Measurements from ENCODE around the gene KRTAP2-4.
"Not testable (repeated sequence)": the region's sequence is repeated elsewhere in the genome, so short reads cannot be mapped to it uniquely, and the experiment has no call there.

KRTAP2-4 gene

DNA sequence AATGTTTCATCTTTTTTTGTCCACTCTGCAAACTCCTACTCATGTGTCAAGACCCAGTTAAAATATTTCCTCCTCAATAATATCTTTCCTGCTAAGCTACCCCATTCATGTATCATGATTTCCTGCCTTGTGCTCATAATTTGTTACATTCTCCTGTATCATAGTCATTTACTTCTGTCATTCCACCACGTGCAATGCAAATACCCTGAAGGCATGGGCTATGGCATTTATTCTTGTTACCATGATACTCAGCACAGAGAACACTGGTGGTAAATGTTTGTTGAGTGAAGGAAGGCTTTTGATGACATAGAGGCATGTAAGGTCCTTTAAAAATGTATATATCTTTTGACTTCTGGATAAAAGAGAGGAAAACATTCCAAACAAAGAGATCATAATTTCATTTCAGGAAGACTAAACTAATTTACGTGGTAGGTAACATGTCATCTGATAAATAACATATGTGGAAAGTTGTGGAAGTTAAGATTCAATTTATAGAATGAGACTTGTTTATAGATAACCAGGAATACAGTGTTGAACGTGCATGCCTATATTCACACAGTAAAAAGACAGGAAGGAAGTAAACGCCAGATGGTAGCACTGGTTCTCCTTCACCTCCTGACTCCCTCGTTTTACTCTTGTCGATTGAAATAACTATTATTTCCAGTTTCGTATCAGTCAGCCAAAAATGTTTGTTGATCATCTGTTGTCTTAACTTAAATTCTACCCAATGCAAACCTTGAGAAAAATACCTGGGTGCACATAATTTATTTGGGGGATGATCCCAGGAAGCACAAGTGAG, 34.2 kb upstream of the KRTAP2-4 start:
- not testable (repeated sequence) for H3K9ac ChIP-seq (ENCODE audit: low read length in 5 of 5); H3K4me3 ChIP-seq (ENCODE audit: low read depth in 1 of 5, low read length in 5 of 5); H3K27ac ChIP-seq (ENCODE audit: low read depth, low read length); H3K9me3 ChIP-seq (ENCODE audit: control insufficient read depth in 5 of 5, low read length in 5 of 5); H3K4me1 ChIP-seq (ENCODE audit: control insufficient read depth in 5 of 5, insufficient read depth in 5 of 5, low read length in 5 of 5); H3K36me3 ChIP-seq (ENCODE audit: control insufficient read depth in 5 of 5, insufficient read depth in 5 of 5, low read length in 5 of 5); H3K27me3 ChIP-seq (ENCODE audit: control insufficient read depth in 5 of 5, insufficient read depth in 4 of 5, low read length in 5 of 5)

- Histone ChIP-seq H3K36me3 (ENCODE audit: control insufficient read depth in 5 of 5, insufficient read depth in 5 of 5, low read length in 5 of 5) (no peaks in the 10 kb centered on the region), H3K4me1 (ENCODE audit: control insufficient read depth in 5 of 5, insufficient read depth in 5 of 5, low read length in 5 of 5) (no peaks in the 10 kb centered on the region), H3K27me3 (ENCODE audit: control insufficient read depth in 5 of 5, insufficient read depth in 4 of 5, low read length in 5 of 5) (peaks cover 0 to 2% (median 0%) of the 10 kb centered on the region in 5 donors), H3K4me3 (ENCODE audit: low read depth in 1 of 5, low read length in 5 of 5) (no peak overlapping the region), H3K9ac (ENCODE audit: low read length in 5 of 5) (no peak overlapping the region), H3K9me3 (ENCODE audit: control insufficient read depth in 5 of 5, low read length in 5 of 5) (no peaks in the 10 kb centered on the region), H3K27ac (ENCODE audit: low read depth, low read length) (no peak overlapping the region)
Observed at GRCh38 chr17:41098481-41098880, 32.8 kb upstream of the KRTAP2-4 start.

DNA sequence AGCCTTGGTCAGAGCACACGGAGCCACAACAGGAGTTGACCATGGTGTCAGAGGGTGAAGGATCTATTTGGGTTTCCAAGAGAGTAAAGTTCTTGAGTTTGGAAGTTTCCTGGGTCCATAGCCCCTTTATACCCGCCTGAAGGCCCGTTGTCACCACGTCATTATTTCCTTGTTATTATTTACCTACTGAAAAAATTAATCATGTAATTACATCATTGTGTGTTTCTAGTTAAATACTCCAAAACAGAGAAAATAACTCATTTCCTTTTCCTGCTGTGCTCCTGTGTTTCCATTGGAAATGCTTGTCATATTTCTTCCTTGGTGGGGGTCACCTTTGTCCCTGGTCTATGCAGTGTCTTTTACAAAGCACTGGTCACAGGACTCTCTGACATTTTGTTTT, 32.4 kb upstream of the KRTAP2-4 start, which contains the start of gene KRTAP4-8:
Gene KRTAP4-8 (minus strand): TSS at position 101 of the 400 bp plus-strand sequence. CDS start 58 bp downstream, at position 43.
- no peak within 1 kb of the TSS for H3K4me3 ChIP-seq (ENCODE audit: low read depth in 1 of 5, low read length in 5 of 5)
- no peaks in the 10 kb centered on the region for H3K9me3 ChIP-seq (ENCODE audit: control insufficient read depth in 5 of 5, low read length in 5 of 5)
- H3K27me3 ChIP-seq (ENCODE audit: control insufficient read depth in 5 of 5, insufficient read depth in 4 of 5, low read length in 5 of 5): peaks cover 0 to 2% (median 0%) of the 10 kb centered on the region in 5 donors

DNA sequence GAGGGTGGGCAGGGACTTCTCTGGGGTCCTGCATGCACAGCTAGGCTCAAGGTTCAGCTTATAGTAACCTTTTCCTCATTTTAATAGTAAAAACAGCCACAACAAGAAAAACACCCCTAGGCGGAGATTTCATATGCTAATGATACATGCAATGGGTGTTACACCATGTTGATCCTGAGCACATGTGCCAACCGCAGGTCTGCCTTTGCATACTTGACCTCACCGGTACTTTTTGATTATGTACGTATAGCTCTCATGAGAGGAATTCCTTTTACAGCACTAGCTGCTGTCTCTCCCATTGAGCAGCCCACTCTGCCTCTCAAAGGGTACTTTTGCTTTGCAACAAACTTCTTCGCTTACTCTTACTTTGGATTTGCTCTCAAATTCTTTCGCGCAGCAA, 30.4 kb upstream of the KRTAP2-4 start:
- H3K36me3 ChIP-seq (ENCODE audit: control insufficient read depth in 5 of 5, insufficient read depth in 5 of 5, low read length in 5 of 5): no peaks in the 10 kb centered on the region
- no peak overlapping the region for H3K9ac ChIP-seq (ENCODE audit: low read length in 5 of 5)
- no peak overlapping the region for H3K27ac ChIP-seq (ENCODE audit: low read depth, low read length)
- no peak overlapping the region for H3K4me3 ChIP-seq (ENCODE audit: low read depth in 1 of 5, low read length in 5 of 5)
- no peaks in the 10 kb centered on the region for H3K9me3 ChIP-seq (ENCODE audit: control insufficient read depth in 5 of 5, low read length in 5 of 5)
- H3K27me3 ChIP-seq (ENCODE audit: control insufficient read depth in 5 of 5, insufficient read depth in 4 of 5, low read length in 5 of 5): peaks cover 0 to 2% (median 0%) of the 10 kb centered on the region in 5 donors
- no peaks in the 10 kb centered on the region for H3K4me1 ChIP-seq (ENCODE audit: control insufficient read depth in 5 of 5, insufficient read depth in 5 of 5, low read length in 5 of 5)

More for the DNA sequence above, 32.4 kb upstream of the KRTAP2-4 start, which contains the start of gene KRTAP4-8:
- H3K27ac ChIP-seq (ENCODE audit: low read depth, low read length): no peak within 1 kb of the TSS
- no peaks in the 10 kb centered on the region for H3K36me3 ChIP-seq (ENCODE audit: control insufficient read depth in 5 of 5, insufficient read depth in 5 of 5, low read length in 5 of 5)
- no peak within 1 kb of the TSS for H3K9ac ChIP-seq (ENCODE audit: low read length in 5 of 5)
- no peaks in the 10 kb centered on the region for H3K4me1 ChIP-seq (ENCODE audit: control insufficient read depth in 5 of 5, insufficient read depth in 5 of 5, low read length in 5 of 5)

- not testable (repeated sequence) for H3K9me3 ChIP-seq (ENCODE audit: control insufficient read depth in 5 of 5, low read length in 5 of 5); H3K9ac ChIP-seq (ENCODE audit: low read length in 5 of 5); H3K27me3 ChIP-seq (ENCODE audit: control insufficient read depth in 5 of 5, insufficient read depth in 4 of 5, low read length in 5 of 5); H3K27ac ChIP-seq (ENCODE audit: low read depth, low read length); H3K36me3 ChIP-seq (ENCODE audit: control insufficient read depth in 5 of 5, insufficient read depth in 5 of 5, low read length in 5 of 5); H3K4me1 ChIP-seq (ENCODE audit: control insufficient read depth in 5 of 5, insufficient read depth in 5 of 5, low read length in 5 of 5); H3K4me3 ChIP-seq (ENCODE audit: low read depth in 1 of 5, low read length in 5 of 5)
Observed at GRCh38 chr17:41088760-41089352, 23.2 kb upstream of the KRTAP2-4 start.

DNA sequence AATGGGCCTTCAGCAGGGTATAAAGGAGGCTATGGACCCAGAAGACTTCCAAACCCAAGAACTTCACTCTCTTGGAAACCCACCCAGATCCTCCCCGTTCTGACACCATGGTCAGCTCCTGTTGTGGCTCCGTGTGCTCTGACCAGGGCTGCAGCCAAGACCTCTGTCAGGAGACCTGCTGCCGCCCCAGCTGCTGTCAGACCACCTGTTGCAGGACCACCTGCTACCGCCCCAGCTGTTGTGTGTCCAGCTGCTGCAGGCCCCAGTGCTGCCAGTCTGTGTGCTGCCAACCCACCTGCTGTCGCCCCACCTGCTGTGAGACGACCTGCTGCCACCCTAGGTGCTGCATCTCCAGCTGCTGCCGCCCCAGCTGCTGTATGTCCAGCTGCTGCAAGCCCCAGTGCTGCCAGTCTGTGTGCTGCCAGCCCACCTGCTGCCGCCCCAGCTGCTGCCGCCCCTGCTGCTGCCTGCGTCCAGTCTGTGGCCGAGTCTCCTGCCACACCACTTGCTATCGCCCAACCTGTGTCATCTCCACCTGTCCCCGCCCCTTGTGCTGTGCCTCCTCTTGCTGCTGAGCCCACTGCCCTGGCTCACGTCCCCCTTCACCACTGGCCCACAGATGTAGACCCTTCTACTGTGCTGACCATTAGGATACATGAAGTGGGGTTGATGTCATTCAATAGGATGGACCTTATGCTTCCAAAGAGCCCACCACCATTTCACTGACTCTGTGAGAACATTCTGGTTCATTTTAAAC, 18.6 kb upstream of the KRTAP2-4 start, which contains the start of gene KRTAP4-7:
Gene KRTAP4-7 (plus strand): TSS at position 51 of the 757 bp plus-strand sequence. CDS start 57 bp downstream, at position 108.
- H3K4me3 ChIP-seq (ENCODE audit: low read depth in 1 of 5, low read length in 5 of 5); H3K27me3 ChIP-seq (ENCODE audit: control insufficient read depth in 5 of 5, insufficient read depth in 4 of 5, low read length in 5 of 5); H3K4me1 ChIP-seq (ENCODE audit: control insufficient read depth in 5 of 5, insufficient read depth in 5 of 5, low read length in 5 of 5); H3K9me3 ChIP-seq (ENCODE audit: control insufficient read depth in 5 of 5, low read length in 5 of 5); H3K36me3 ChIP-seq (ENCODE audit: control insufficient read depth in 5 of 5, insufficient read depth in 5 of 5, low read length in 5 of 5); H3K9ac ChIP-seq (ENCODE audit: low read length in 5 of 5); H3K27ac ChIP-seq (ENCODE audit: low read depth, low read length): not testable (repeated sequence)

DNA sequence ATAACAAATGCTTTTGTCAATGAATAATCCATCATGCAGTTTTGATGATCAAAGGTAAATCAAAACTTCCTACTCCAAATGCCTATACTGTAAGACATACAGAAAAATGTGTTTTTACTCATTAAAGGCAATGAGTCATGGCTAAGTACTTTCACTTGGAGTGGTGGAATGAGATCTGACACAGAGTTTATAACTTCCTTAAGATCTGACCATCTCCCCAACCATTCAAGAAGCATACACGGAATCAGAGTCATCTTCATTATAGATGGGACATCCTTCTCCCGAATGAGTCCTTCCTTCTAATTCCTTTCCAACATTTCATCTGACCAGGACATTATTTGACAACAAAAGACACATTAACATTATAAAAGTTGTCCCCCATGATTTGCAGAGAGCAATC, 17.7 kb upstream of the KRTAP2-4 start:
- not testable (repeated sequence) for H3K4me3 ChIP-seq (ENCODE audit: low read depth in 1 of 5, low read length in 5 of 5)

GRCh38 chr17:41082626-41083025, 16.9 kb upstream of the KRTAP2-4 start:
- no peaks in the 10 kb centered on the region for H3K36me3 ChIP-seq (ENCODE audit: control insufficient read depth in 5 of 5, insufficient read depth in 5 of 5, low read length in 5 of 5)
- no peaks in the 10 kb centered on the region for H3K27me3 ChIP-seq (ENCODE audit: control insufficient read depth in 5 of 5, insufficient read depth in 4 of 5, low read length in 5 of 5)
- no peaks in the 10 kb centered on the region for H3K4me1 ChIP-seq (ENCODE audit: control insufficient read depth in 5 of 5, insufficient read depth in 5 of 5, low read length in 5 of 5)
- H3K9me3 ChIP-seq (ENCODE audit: control insufficient read depth in 5 of 5, low read length in 5 of 5): no peaks in the 10 kb centered on the region
- H3K9ac ChIP-seq (ENCODE audit: low read length in 5 of 5): no peak overlapping the region
- H3K27ac ChIP-seq (ENCODE audit: low read depth, low read length): no peak overlapping the region
- H3K4me3 ChIP-seq (ENCODE audit: low read depth in 1 of 5, low read length in 5 of 5): no peak overlapping the region

More for the DNA sequence above, 17.7 kb upstream of the KRTAP2-4 start:
- H3K27ac ChIP-seq (ENCODE audit: low read depth, low read length); H3K27me3 ChIP-seq (ENCODE audit: control insufficient read depth in 5 of 5, insufficient read depth in 4 of 5, low read length in 5 of 5); H3K36me3 ChIP-seq (ENCODE audit: control insufficient read depth in 5 of 5, insufficient read depth in 5 of 5, low read length in 5 of 5); H3K9me3 ChIP-seq (ENCODE audit: control insufficient read depth in 5 of 5, low read length in 5 of 5); H3K9ac ChIP-seq (ENCODE audit: low read length in 5 of 5); H3K4me1 ChIP-seq (ENCODE audit: control insufficient read depth in 5 of 5, insufficient read depth in 5 of 5, low read length in 5 of 5): not testable (repeated sequence)

- no peak overlapping the region for H3K9ac ChIP-seq (ENCODE audit: low read length in 5 of 5)
- no peaks in the 10 kb centered on the region for H3K27me3 ChIP-seq (ENCODE audit: control insufficient read depth in 5 of 5, insufficient read depth in 4 of 5, low read length in 5 of 5)
- H3K27ac ChIP-seq (ENCODE audit: low read depth, low read length): no peak overlapping the region
- H3K4me1 ChIP-seq (ENCODE audit: control insufficient read depth in 5 of 5, insufficient read depth in 5 of 5, low read length in 5 of 5): no peaks in the 10 kb centered on the region
- no peaks in the 10 kb centered on the region for H3K9me3 ChIP-seq (ENCODE audit: control insufficient read depth in 5 of 5, low read length in 5 of 5)
- H3K4me3 ChIP-seq (ENCODE audit: low read depth in 1 of 5, low read length in 5 of 5): no peak overlapping the region
- H3K36me3 ChIP-seq (ENCODE audit: control insufficient read depth in 5 of 5, insufficient read depth in 5 of 5, low read length in 5 of 5): no peaks in the 10 kb centered on the region
Observed at GRCh38 chr17:41076788-41077187, 11.1 kb upstream of the KRTAP2-4 start.

GRCh38 chr17:41073676-41074075, 8.0 kb upstream of the KRTAP2-4 start:
- no peaks in the 10 kb centered on the region for H3K9me3 ChIP-seq (ENCODE audit: control insufficient read depth in 5 of 5, low read length in 5 of 5)
- H3K4me3 ChIP-seq (ENCODE audit: low read depth in 1 of 5, low read length in 5 of 5): no peak overlapping the region
- no peaks in the 10 kb centered on the region for H3K27me3 ChIP-seq (ENCODE audit: control insufficient read depth in 5 of 5, insufficient read depth in 4 of 5, low read length in 5 of 5)
- no peak overlapping the region for H3K9ac ChIP-seq (ENCODE audit: low read length in 5 of 5)
- no peaks in the 10 kb centered on the region for H3K4me1 ChIP-seq (ENCODE audit: control insufficient read depth in 5 of 5, insufficient read depth in 5 of 5, low read length in 5 of 5)
- H3K36me3 ChIP-seq (ENCODE audit: control insufficient read depth in 5 of 5, insufficient read depth in 5 of 5, low read length in 5 of 5): no peaks in the 10 kb centered on the region
- no peak overlapping the region for H3K27ac ChIP-seq (ENCODE audit: low read depth, low read length)
